ENCODE data around the gene MRI1. TPM values are rescaled to one million over a fixed set of nuclear protein-coding genes. Genes with fewer than 3 reads are reported as not detected.

Gene MRI1
- total RNA-seq, 2 donors from 2014 or later = 19.6 to 29.6 TPM

DNA sequence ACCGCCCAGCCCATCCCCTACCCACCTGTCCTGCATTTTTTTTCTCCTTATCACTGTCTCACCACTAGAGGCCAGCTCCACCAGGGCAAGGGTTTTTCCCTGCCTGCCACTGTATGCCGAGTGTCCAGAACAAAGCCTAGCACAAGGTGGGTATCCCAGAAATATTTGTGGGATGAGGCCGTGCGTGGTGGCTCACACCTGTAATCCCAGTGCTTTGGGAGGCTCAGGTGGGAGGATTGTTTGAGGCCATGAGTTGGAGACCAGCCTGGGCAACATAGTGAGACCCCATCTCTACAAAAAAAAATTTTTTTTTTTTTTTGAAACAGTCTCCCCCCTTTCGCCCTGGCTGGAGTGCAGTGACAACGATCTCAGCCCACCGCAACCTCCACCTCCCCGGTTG, 2.9 kb upstream of the MRI1 start:
- Mint-ChIP-seq H3K36me3 (ENCODE audit: low read depth) (peaks cover 58% of the 10 kb centered on the region), H3K9me3 (peaks cover 1% of the 10 kb centered on the region)
- no peak for DNase-seq

DNA sequence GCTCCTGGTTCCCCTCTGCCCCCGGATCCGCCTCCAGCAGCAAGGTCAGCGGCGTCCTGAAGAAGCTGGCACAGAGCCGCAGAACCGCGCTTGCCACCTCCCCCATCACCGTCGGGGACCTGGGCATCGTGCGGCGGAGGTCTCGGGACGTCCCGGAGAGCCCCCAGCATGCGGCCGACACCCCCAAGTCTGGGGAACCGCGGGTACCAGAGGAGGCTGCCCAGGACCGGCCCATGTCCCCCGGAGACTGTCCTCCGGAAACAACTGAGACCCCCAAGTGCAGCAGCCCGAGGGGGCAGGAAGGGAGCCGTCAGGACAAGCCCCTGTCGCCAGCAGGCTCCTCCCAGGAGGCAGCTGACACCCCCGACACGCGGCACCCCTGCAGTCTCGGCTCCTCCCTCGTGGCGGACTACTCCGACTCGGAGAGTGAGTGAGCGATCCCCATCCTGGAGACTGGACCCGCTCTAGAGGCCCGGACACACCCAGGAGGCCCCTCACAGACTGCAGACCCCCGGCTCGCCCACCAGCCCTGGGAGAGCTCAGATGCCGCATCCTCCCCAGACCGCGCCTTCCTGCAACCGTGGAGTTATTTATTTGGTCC, 1.6 kb upstream of the MRI1 start:
- TF ChIP-seq, protein P1, sequence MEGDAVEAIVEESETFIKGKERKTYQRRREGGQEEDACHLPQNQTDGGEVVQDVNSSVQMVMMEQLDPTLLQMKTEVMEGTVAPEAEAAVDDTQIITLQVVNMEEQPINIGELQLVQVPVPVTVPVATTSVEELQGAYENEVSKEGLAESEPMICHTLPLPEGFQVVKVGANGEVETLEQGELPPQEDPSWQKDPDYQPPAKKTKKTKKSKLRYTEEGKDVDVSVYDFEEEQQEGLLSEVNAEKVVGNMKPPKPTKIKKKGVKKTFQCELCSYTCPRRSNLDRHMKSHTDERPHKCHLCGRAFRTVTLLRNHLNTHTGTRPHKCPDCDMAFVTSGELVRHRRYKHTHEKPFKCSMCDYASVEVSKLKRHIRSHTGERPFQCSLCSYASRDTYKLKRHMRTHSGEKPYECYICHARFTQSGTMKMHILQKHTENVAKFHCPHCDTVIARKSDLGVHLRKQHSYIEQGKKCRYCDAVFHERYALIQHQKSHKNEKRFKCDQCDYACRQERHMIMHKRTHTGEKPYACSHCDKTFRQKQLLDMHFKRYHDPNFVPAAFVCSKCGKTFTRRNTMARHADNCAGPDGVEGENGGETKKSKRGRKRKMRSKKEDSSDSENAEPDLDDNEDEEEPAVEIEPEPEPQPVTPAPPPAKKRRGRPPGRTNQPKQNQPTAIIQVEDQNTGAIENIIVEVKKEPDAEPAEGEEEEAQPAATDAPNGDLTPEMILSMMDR (conservative IDR thresholded peaks at IDR 0.05) = no peak
- peaks cover 5% of the 10 kb centered on the region for H3K4me1 Mint-ChIP-seq

More for the DNA sequence above, 2.9 kb upstream of the MRI1 start:
- no peak overlapping the region for H3K9ac ChIP-seq (ENCODE audit: extremely low read depth, low read length, poor library complexity, severe bottlenecking)
- TF ChIP-seq, protein P1 (conservative IDR thresholded peaks at IDR 0.05) = peak; percentile 26
- H3K27me3 Mint-ChIP-seq (ENCODE audit: insufficient read depth) = no peaks in the 10 kb centered on the region
- H3K27ac ChIP-seq (ENCODE audit: low read depth, low read length) = no peak overlapping the region
- H3K4me1 ChIP-seq (ENCODE audit: control insufficient read depth, insufficient read depth, low read length) = no peaks in the 10 kb centered on the region
- no peak overlapping the region for H3K4me3 ChIP-seq (ENCODE audit: low read length)
- peaks cover 54% of the 10 kb centered on the region for H3K36me3 ChIP-seq (ENCODE audit: control insufficient read depth, insufficient read depth, low read length)
- no peak overlapping the region for H3K4me3 Mint-ChIP-seq
- no peaks in the 10 kb centered on the region for H3K9me3 ChIP-seq (ENCODE audit: control insufficient read depth, low read length)
- H3K4me1 Mint-ChIP-seq = peaks cover 5% of the 10 kb centered on the region
- H3K27me3 ChIP-seq (ENCODE audit: control insufficient read depth, insufficient read depth, low read length, poor library complexity, severe bottlenecking) = no peaks in the 10 kb centered on the region
- WGBS, 2 experiments (ENCODE audit: insufficient coverage in 1 of 2, insufficient read length in 1 of 2) = 80 to 92% methylated on average over 5 to 8 of the region's 8 CpGs
- H3K27ac Mint-ChIP-seq = no peak overlapping the region

DNA sequence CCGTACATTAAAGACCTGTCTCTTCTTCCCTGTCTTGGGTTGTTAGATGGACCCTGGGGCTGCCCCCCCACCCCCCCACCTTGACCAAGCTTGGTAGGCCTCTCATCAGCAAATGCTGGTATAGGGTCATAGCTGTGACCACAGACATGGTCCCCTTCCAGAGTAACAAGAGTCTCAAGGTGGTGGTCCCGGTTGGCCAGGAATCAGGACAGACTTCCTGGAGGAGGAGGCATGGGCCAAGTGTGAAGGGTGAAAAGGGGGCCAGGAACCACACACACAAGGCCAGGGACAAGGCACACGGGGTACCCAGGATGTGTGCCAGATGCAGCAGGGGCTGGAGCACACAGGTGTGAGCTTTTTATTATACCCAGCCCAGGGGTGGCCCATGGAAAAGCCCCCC, 1.1 kb upstream of the MRI1 start:
- peaks cover 44% of the 10 kb centered on the region for H3K36me3 Mint-ChIP-seq (ENCODE audit: low read depth)
- no peaks in the 10 kb centered on the region for H3K9me3 ChIP-seq (ENCODE audit: control insufficient read depth, low read length)
- H3K4me1 ChIP-seq (ENCODE audit: control insufficient read depth, insufficient read depth, low read length) = no peaks in the 10 kb centered on the region
- H3K27me3 Mint-ChIP-seq (ENCODE audit: insufficient read depth) = no peaks in the 10 kb centered on the region
- WGBS, 2 experiments (ENCODE audit: insufficient coverage in 1 of 2, insufficient read length in 1 of 2) = 90 to 93% methylated on average over 2 to 3 of the region's 3 CpGs
- no peak overlapping the region for H3K9ac ChIP-seq (ENCODE audit: extremely low read depth, low read length, poor library complexity, severe bottlenecking)
- H3K27ac Mint-ChIP-seq = no peak overlapping the region
- peaks cover 1% of the 10 kb centered on the region for H3K9me3 Mint-ChIP-seq
- H3K27me3 ChIP-seq (ENCODE audit: control insufficient read depth, insufficient read depth, low read length, poor library complexity, severe bottlenecking) = no peaks in the 10 kb centered on the region
- no peak overlapping the region for H3K27ac ChIP-seq (ENCODE audit: low read depth, low read length)
- DNase-seq = no peak
- H3K36me3 ChIP-seq (ENCODE audit: control insufficient read depth, insufficient read depth, low read length) = peaks cover 40% of the 10 kb centered on the region
- H3K4me3 ChIP-seq (ENCODE audit: low read length) = no peak overlapping the region
- peaks cover 5% of the 10 kb centered on the region for H3K4me1 Mint-ChIP-seq
- TF ChIP-seq, protein P1 (conservative IDR thresholded peaks at IDR 0.05) = no peak
- peak overlapping the region; percentile 62 for H3K4me3 Mint-ChIP-seq

More for the DNA sequence above, 1.6 kb upstream of the MRI1 start:
- 96% methylated on average over 20 to 42 of the region's 42 CpGs for WGBS, 2 experiments (ENCODE audit: insufficient coverage in 1 of 2, insufficient read length in 1 of 2)
- Histone ChIP-seq H3K4me1 (ENCODE audit: control insufficient read depth, insufficient read depth, low read length) (no peaks in the 10 kb centered on the region), H3K27me3 (ENCODE audit: control insufficient read depth, insufficient read depth, low read length, poor library complexity, severe bottlenecking) (no peaks in the 10 kb centered on the region), H3K9ac (ENCODE audit: extremely low read depth, low read length, poor library complexity, severe bottlenecking) (no peak overlapping the region), H3K27ac (ENCODE audit: low read depth, low read length) (no peak overlapping the region), H3K4me3 (ENCODE audit: low read length) (no peak overlapping the region), H3K36me3 (ENCODE audit: control insufficient read depth, insufficient read depth, low read length) (peaks cover 45% of the 10 kb centered on the region), H3K9me3 (ENCODE audit: control insufficient read depth, low read length) (no peaks in the 10 kb centered on the region)
- peaks cover 47% of the 10 kb centered on the region for H3K36me3 Mint-ChIP-seq (ENCODE audit: low read depth)
- H3K27ac Mint-ChIP-seq = no peak overlapping the region
- DNase-seq = no peak
- H3K9me3 Mint-ChIP-seq = peaks cover 1% of the 10 kb centered on the region
- no peak overlapping the region for H3K4me3 Mint-ChIP-seq
- no peaks in the 10 kb centered on the region for H3K27me3 Mint-ChIP-seq (ENCODE audit: insufficient read depth)
